Testis (tissue), 3 donors: ENCODE measurements around the gene NRXN3. TPM values are rescaled to one million over a fixed set of nuclear protein-coding genes. Genes with fewer than 3 reads are reported as not detected.

Experiments
- DNase-seq: peaks from one replicate; pipeline ENCODE4 v3.0.0-alpha.2; 2019
- H3K27ac ChIP-seq, 2 donors: fragments of 200-600 bp; sonication (generic); one replicate each; pipeline ENCODE4 v1.5.1; 2019
- H3K27me3 ChIP-seq: fragments of 200-600 bp; sonication (generic); one replicate; pipeline ENCODE4 v1.5.1; 2019
- H3K36me3 ChIP-seq: fragments of 200-600 bp; sonication (generic); one replicate; pipeline ENCODE4 v1.5.1; 2017; ENCODE audit warnings: low read depth; ENCODE audit errors: missing control alignments
- H3K4me1 ChIP-seq: fragments of 200-600 bp; sonication (generic); one replicate; pipeline ENCODE4 v1.5.1; 2019
- H3K4me3 ChIP-seq, 2 donors: fragments of 200-600 bp; sonication (generic); one replicate each; pipeline ENCODE4 v1.5.1; 2017 to 2019
- H3K9me3 ChIP-seq: fragments of 200-600 bp; sonication (generic); one replicate; pipeline ENCODE4 v1.5.1; 2017
- CTCF ChIP-seq, 3 experiments: fragments of 450-650 bp in 2 of 3; fragments of 200-600 bp in 1 of 3; sonication (generic) in 1 of 3; IDR thresholded peaks; one replicate each; pipeline ENCODE4 v1.5.1; 2016 to 2019; ENCODE audit warnings: antibody characterized with exemption in 3 of 3, mild to moderate bottlenecking in 2 of 3, moderate library complexity in 1 of 3
- POLR2A ChIP-seq: fragments of 450-650 bp; IDR thresholded peaks from one replicate; pipeline ENCODE4 v1.6.1; 2017; ENCODE audit warnings: antibody characterized with exemption, mild to moderate bottlenecking, moderate library complexity
- WGBS, 2 donors: methylation state at CpG; one replicate each; pipeline ENCODE4 v1.1.5; 2018; 5-methylcytosine and 5-hydroxymethylcytosine counted together
- intact Hi-C: fragments of 100-400 bp; cut with DNase I; formaldehyde crosslinking; loops from one replicate; pipeline ENCODE4 v1.15.1; 2023; ENCODE audit warnings: low total_unique reads
- polyA plus RNA-seq: library from polyadenylated mRNA; stranded (reverse); fragments of 350-450 nt; fragmentation: Illumina TruSeq; extraction: RNeasy Lipid Tissue Mini Kit (QIAGEN cat#74804); gene quantifications from one replicate; pipeline ENCODE4 v1.2.3, GENCODE V29; 2014; ENCODE audit warnings: low read depth, low replicate concordance; ENCODE audit not compliant: insufficient read depth
- total RNA-seq, 2 donors: library from RNA; depleted of rRNA; stranded (reverse); fragments of >200 nt; gene quantifications; one replicate each; pipeline ENCODE4 v1.2.3, GENCODE V29; 2016

Gene NRXN3
- total and polyA plus RNA-seq, 3 donors from 2014 or later: 3.5 to 8.0 (median 3.9) TPM

GRCh38 chr14:78358591-78358990 is 188.4 kb downstream of the NRXN3 start:
- no peaks in the 10 kb centered on the region for H3K27me3 ChIP-seq
- WGBS, 2 donors: 76 to 90% methylated on average over 4 of the region's 4 CpGs
- H3K4me1 ChIP-seq: no peaks in the 10 kb centered on the region
- H3K4me3 ChIP-seq: no peak overlapping the region
- DNase-seq: no peak
- intact Hi-C loops: no loop called here
- no peaks in the 10 kb centered on the region for H3K36me3 ChIP-seq
- H3K9me3 ChIP-seq: no peaks in the 10 kb centered on the region
- no peak overlapping the region for H3K27ac ChIP-seq
- TF ChIP-seq POLR2A (no peak), CTCF (IDR thresholded peaks at IDR 0.05) (no peak)

GRCh38 chr14:78359581-78359980 is 189.4 kb downstream of the NRXN3 start:
- no peak for DNase-seq
- Histone ChIP-seq H3K9me3 (no peaks in the 10 kb centered on the region), H3K4me3 (no peak overlapping the region), H3K4me1 (no peaks in the 10 kb centered on the region), H3K27ac (no peak overlapping the region), H3K36me3 (no peaks in the 10 kb centered on the region), H3K27me3 (no peaks in the 10 kb centered on the region)
- TF ChIP-seq POLR2A (no peak), CTCF (IDR thresholded peaks at IDR 0.05) (no peak)
- intact Hi-C loops: no loop called here
- WGBS, 2 donors: 85 to 93% methylated on average over 5 of the region's 5 CpGs

GRCh38 chr14:78363008-78363407 is 192.8 kb downstream of the NRXN3 start:
- no peak overlapping the region for H3K27ac ChIP-seq
- H3K36me3 ChIP-seq: no peaks in the 10 kb centered on the region
- 84 to 92% methylated on average over 4 of the region's 4 CpGs for WGBS, 2 donors
- H3K4me3 ChIP-seq: no peak overlapping the region
- H3K9me3 ChIP-seq: no peaks in the 10 kb centered on the region
- H3K4me1 ChIP-seq: no peaks in the 10 kb centered on the region
- no peak for DNase-seq
- no peak for TF ChIP-seq POLR2A
- TF ChIP-seq CTCF (IDR thresholded peaks at IDR 0.05): no peak
- intact Hi-C loops: no loop called here
- no peaks in the 10 kb centered on the region for H3K27me3 ChIP-seq

GRCh38 chr14:78367355-78367754 is 197.2 kb downstream of the NRXN3 start:
- no peaks in the 10 kb centered on the region for H3K9me3 ChIP-seq
- no peak overlapping the region for H3K4me3 ChIP-seq
- no peak for DNase-seq
- H3K27ac ChIP-seq: no peak overlapping the region
- intact Hi-C loops: no loop called here
- no peaks in the 10 kb centered on the region for H3K36me3 ChIP-seq
- H3K27me3 ChIP-seq: no peaks in the 10 kb centered on the region
- H3K4me1 ChIP-seq: no peaks in the 10 kb centered on the region
- TF ChIP-seq POLR2A (no peak), CTCF (IDR thresholded peaks at IDR 0.05) (no peak)

GRCh38 chr14:78383060-78383459 is 212.9 kb downstream of the NRXN3 start:
- no peaks in the 10 kb centered on the region for H3K9me3 ChIP-seq
- no peak for DNase-seq
- H3K4me3 ChIP-seq: no peak overlapping the region
- intact Hi-C loops: no loop called here
- H3K27me3 ChIP-seq: no peaks in the 10 kb centered on the region
- no peak for TF ChIP-seq CTCF (IDR thresholded peaks at IDR 0.05)
- no peak for TF ChIP-seq POLR2A
- H3K27ac ChIP-seq: no peak overlapping the region
- WGBS, 2 donors: 74 to 76% methylated on average over 3 of the region's 3 CpGs
- H3K36me3 ChIP-seq: no peaks in the 10 kb centered on the region
- no peaks in the 10 kb centered on the region for H3K4me1 ChIP-seq
